PC-3 (cell line): ENCODE measurements around the gene PLPPR5. TPM values are rescaled to one million over a fixed set of nuclear protein-coding genes. Genes with fewer than 3 reads are reported as not detected.

Source experiments
- ATAC-seq: fragments of 200-7000 bp; cut with Tn5 transposase; 2 replicates; pipeline ENCODE4 v1.9.1; 2020; ENCODE audit warnings: mild to moderate bottlenecking, moderate library complexity
- BruUV-seq: library from RNA; stranded (reverse); fragments of 400-500 nt; replicated peaks from 2 replicates; lab custom pipeline; 2021; lab: Mats Ljungman, UMichigan
- CTCF ChIA-PET: fragments of 300-600 bp; sonication (Branson Sonifier 250); formaldehyde crosslinking; loops from one replicate; lab custom pipeline; 2022; ENCODE audit warnings: antibody characterized with exemption; lab: Charles Lee
- POLR2A ChIA-PET: fragments of 300-600 bp; sonication (Branson Sonifier 250); formaldehyde crosslinking; loops from one replicate; lab custom pipeline; 2022; ENCODE audit warnings: antibody characterized with exemption; ENCODE audit not compliant: unreplicated experiment; lab: Charles Lee
- DNase-seq: peaks from one replicate; pipeline ENCODE4 v3.0.0-alpha.2; 2015
- H2AFZ ChIP-seq: fragments of 300-600 bp; sonication (generic); 2 replicates; pipeline ENCODE4 v1.6.0; 2016; ENCODE audit warnings: antibody characterized with exemption, low read length
- H3F3A ChIP-seq: fragments of 300-600 bp; sonication (generic); one replicate; pipeline ENCODE4 v1.6.0; 2017; ENCODE audit warnings: antibody characterized with exemption, low read length, control low read depth, mild to moderate bottlenecking; ENCODE audit not compliant: unreplicated experiment
- H3K27ac ChIP-seq: fragments of 300-600 bp; sonication (generic); 2 replicates; pipeline ENCODE4 v1.5.1; 2016; ENCODE audit warnings: mild to moderate bottlenecking, low read length
- H3K27me3 ChIP-seq: fragments of 300-600 bp; sonication (generic); 2 replicates; pipeline ENCODE4 v1.6.1; 2016; ENCODE audit warnings: low read length, mixed read lengths
- H3K36me3 ChIP-seq: fragments of 300-600 bp; sonication (generic); 2 replicates; pipeline ENCODE4 v1.6.1; 2016; ENCODE audit warnings: low read depth, mixed run types, low read length, mixed read lengths
- H3K4me1 ChIP-seq: fragments of 300-600 bp; sonication (generic); 2 replicates; pipeline ENCODE4 v1.5.1; 2016; ENCODE audit warnings: low read length; ENCODE audit not compliant: insufficient read depth
- H3K4me2 ChIP-seq: fragments of 300-600 bp; sonication (generic); 2 replicates; pipeline ENCODE4 v1.6.0; 2016; ENCODE audit warnings: low read length
- H3K4me3 ChIP-seq: fragments of 300-600 bp; sonication (generic); 2 replicates; pipeline ENCODE4 v1.5.1; 2016; ENCODE audit warnings: mild to moderate bottlenecking, low read length, mixed read lengths
- H3K79me2 ChIP-seq: fragments of 300-600 bp; sonication (generic); 2 replicates; pipeline ENCODE4 v1.6.1; 2017; ENCODE audit warnings: low read length, mixed read lengths
- H3K9ac ChIP-seq: fragments of 300-600 bp; sonication (generic); 2 replicates; pipeline ENCODE4 v1.6.0; 2016; ENCODE audit warnings: mild to moderate bottlenecking, low read length
- H3K9me2 ChIP-seq: fragments of 300-600 bp; sonication (generic); replicated peaks from 2 replicates; pipeline ENCODE4 v1.6.1; 2016; ENCODE audit warnings: mixed run types, low read length, mixed read lengths
- H3K9me3 ChIP-seq: fragments of 300-600 bp; sonication (generic); 2 replicates; pipeline ENCODE4 v1.6.1; 2016; ENCODE audit warnings: low read length, mixed read lengths
- H4K20me1 ChIP-seq: fragments of 300-600 bp; sonication (generic); 2 replicates; pipeline ENCODE4 v1.6.1; 2016; ENCODE audit warnings: low read length, mixed read lengths
- EZH2 ChIP-seq: fragments of 300-600 bp; sonication (generic); IDR thresholded peaks from one replicate; pipeline ENCODE4 v1.6.1; 2017; ENCODE audit warnings: antibody characterized with exemption, mild to moderate bottlenecking, low read length; ENCODE audit not compliant: unreplicated experiment
- EZH2phosphoT487 ChIP-seq: fragments of 300-600 bp; sonication (generic); IDR thresholded peaks from 2 replicates; pipeline ENCODE4 v1.6.1; 2018; ENCODE audit warnings: mild to moderate bottlenecking, antibody characterized with exemption, low read length, borderline replicate concordance
- intact Hi-C: fragments of 100-400 bp; cut with micrococcal nuclease; formaldehyde crosslinking; loops from 2 replicates; pipeline ENCODE4 v1.9.0; 2023
- total RNA-seq: library from RNA; depleted of rRNA; stranded (reverse); fragments of >200 nt; gene quantifications from 2 replicates; pipeline ENCODE4 v1.2.3, GENCODE V29; 2014
- TF ChIP-seq, protein P1 (sequence below): fragments of 300-600 bp; sonication (generic); conservative IDR thresholded peaks from 2 replicates; pipeline ENCODE4 v1.5.1; 2017; ENCODE audit warnings: antibody characterized with exemption, low read depth, mild to moderate bottlenecking, low read length

The PLPPR5 gene
- total RNA-seq, 1 experiment from 2014 or later = 2.1 TPM

DNA sequence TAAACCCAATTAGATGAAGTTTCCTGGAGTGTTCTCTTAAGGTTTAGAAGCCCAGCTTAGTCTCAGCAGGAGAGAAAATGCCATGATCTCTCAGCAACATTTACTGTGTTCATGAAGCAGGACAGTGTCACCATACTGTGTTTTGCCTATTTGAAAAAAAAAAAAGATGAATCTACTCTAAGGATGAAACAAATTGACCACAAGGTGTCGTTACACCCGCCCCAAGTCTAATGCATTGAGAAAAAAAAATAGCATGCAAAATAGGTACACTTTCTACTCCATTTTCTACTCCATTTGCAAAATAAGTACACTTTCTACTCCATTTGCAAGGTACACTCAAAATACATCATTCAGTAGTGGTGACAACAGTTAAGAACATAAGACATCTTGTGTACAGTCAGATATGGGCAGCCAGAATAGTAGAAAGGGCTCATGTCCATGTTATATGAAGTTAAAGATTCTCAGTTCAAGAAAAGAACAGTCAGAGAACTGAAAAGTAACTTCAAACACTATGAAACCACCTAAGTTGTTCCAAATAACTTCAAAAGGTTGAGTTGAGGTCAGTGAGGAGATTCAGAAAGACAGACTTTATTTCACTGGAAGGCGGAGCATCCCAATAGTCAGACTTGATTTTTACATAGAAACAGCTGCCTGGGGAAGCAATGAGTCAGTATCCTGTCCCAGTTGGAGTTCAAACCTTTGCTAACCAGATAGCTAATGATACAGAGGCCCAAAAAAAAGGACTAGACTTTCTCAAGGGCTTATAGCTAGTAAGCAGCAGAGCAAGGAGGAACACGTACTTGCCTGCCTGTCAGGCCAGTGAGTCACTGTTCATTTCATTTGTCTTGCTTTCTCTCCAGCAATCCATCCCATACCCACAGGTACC, 13.3 kb downstream of the PLPPR5 start:
- DNase-seq (peak; percentile 81), ATAC-seq (peak; percentile 95)
- no peak overlapping the region for H3K9ac ChIP-seq
- no peaks in the 10 kb centered on the region for H4K20me1 ChIP-seq
- no peaks in the 10 kb centered on the region for H3K27me3 ChIP-seq
- no peaks in the 10 kb centered on the region for H3K9me2 ChIP-seq
- peak overlapping the region; percentile 43 for H2AFZ ChIP-seq
- H3F3A ChIP-seq = peaks cover 3% of the 10 kb centered on the region
- H3K9me3 ChIP-seq = 0 out of 2 replicates have a peak, but pooled peaks cover 2% of the 10 kb centered on the region
- BruUV-seq = no TSS peak
- TF ChIP-seq, protein P1, sequence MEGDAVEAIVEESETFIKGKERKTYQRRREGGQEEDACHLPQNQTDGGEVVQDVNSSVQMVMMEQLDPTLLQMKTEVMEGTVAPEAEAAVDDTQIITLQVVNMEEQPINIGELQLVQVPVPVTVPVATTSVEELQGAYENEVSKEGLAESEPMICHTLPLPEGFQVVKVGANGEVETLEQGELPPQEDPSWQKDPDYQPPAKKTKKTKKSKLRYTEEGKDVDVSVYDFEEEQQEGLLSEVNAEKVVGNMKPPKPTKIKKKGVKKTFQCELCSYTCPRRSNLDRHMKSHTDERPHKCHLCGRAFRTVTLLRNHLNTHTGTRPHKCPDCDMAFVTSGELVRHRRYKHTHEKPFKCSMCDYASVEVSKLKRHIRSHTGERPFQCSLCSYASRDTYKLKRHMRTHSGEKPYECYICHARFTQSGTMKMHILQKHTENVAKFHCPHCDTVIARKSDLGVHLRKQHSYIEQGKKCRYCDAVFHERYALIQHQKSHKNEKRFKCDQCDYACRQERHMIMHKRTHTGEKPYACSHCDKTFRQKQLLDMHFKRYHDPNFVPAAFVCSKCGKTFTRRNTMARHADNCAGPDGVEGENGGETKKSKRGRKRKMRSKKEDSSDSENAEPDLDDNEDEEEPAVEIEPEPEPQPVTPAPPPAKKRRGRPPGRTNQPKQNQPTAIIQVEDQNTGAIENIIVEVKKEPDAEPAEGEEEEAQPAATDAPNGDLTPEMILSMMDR = peak; percentile 88
- TF ChIP-seq EZH2 (no peak), EZH2phosphoT487 (no peak)
- peak overlapping the region; percentile 9; the same call in 1 of the 2 replicates for H3K4me2 ChIP-seq
- peaks cover 16% of the 10 kb centered on the region for H3K4me1 ChIP-seq
- ChIA-PET POLR2A (interaction anchor here (0.7 kb wide), 1 partner anchor 23 kb away, joined by 5 read pairs; no protein-coding TSS in a partner anchor), CTCF (interaction anchor here (0.6 kb wide), 2 partner anchors 10 to 184 kb away, joined by 3 read pairs; no protein-coding TSS in a partner anchor)
- no peaks in the 10 kb centered on the region for H3K79me2 ChIP-seq
- intact Hi-C loops = loop anchor here (2.0 to 10.0 kb wide), 2 partner anchors 185 to 197 kb away; no protein-coding TSS in a partner anchor
- no peaks in the 10 kb centered on the region for H3K36me3 ChIP-seq
- no peak overlapping the region for H3K4me3 ChIP-seq
- H3K27ac ChIP-seq = peak overlapping the region; percentile 55

DNA sequence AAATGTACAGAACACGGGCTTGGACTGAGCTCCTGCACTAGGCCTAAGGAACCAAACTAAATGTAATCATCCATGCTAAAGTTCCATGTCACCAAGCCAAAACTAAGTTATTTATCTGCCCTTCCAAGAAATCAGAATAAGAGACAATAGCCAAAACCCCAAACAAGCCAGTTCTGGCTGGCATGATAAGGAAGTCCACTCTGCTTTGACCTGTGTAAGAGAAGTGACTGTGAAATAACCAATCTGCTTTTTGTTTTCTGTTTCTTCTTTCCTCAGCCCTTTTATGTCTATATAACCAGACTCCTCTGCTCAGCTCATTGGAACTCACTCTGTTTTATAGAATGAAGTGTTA, 15.1 kb downstream of the PLPPR5 start:
- H3K27me3 ChIP-seq = no peaks in the 10 kb centered on the region
- H3K4me1 ChIP-seq = peaks cover 22% of the 10 kb centered on the region
- DNase-seq (no peak), ATAC-seq (no peak)
- ChIA-PET CTCF (no interaction called here), POLR2A (no interaction called here)
- H2AFZ ChIP-seq = no peak overlapping the region
- H3K4me2 ChIP-seq = no peak overlapping the region
- no peak overlapping the region for H3K4me3 ChIP-seq
- H3K9ac ChIP-seq = no peak overlapping the region
- H3K36me3 ChIP-seq = no peaks in the 10 kb centered on the region
- BruUV-seq = no TSS peak
- no peaks in the 10 kb centered on the region for H3K9me2 ChIP-seq
- 0 out of 2 replicates have a peak, but pooled peaks cover 4% of the 10 kb centered on the region for H3K9me3 ChIP-seq
- intact Hi-C loops = no loop called here
- H3K27ac ChIP-seq = no peak overlapping the region
- H3F3A ChIP-seq = peaks cover 8% of the 10 kb centered on the region
- no peaks in the 10 kb centered on the region for H4K20me1 ChIP-seq
- no peaks in the 10 kb centered on the region for H3K79me2 ChIP-seq
- TF ChIP-seq, protein P1 = no peak
- TF ChIP-seq EZH2 (no peak), EZH2phosphoT487 (no peak)
